GM23338 (cell line): Measurements from ENCODE around the gene SLC2A4RG. TPM values are rescaled to one million over a fixed set of nuclear protein-coding genes. Genes with fewer than 3 reads are reported as not detected.

Experiments used
- ATAC-seq: fragments of 200-7000 bp; cut with Tn5 transposase; 3 replicates; pipeline ENCODE4 v1.9.1; 2020
- DNase-seq: peaks from one replicate; pipeline ENCODE4 v3.0.0-alpha.2; 2015; ENCODE audit warnings: low spot score
- H2AFZ ChIP-seq: fragments of 200-600 bp; sonication (generic); 2 replicates; pipeline ENCODE4 v1.8.0; 2016; ENCODE audit warnings: antibody characterized with exemption, mild to moderate bottlenecking, moderate library complexity
- H3F3A ChIP-seq: fragments of 200-600 bp; sonication (generic); replicated peaks from 2 replicates; pipeline ENCODE4 v1.8.0; 2017; ENCODE audit warnings: antibody characterized with exemption, mixed run types, low read depth
- H3K27ac ChIP-seq: fragments of 200-600 bp; sonication (generic); 2 replicates; pipeline ENCODE4 v1.6.1; 2016; ENCODE audit warnings: low read depth
- H3K27me3 ChIP-seq: fragments of 200-600 bp; sonication (generic); 2 replicates; pipeline ENCODE4 v1.8.0; 2016; ENCODE audit warnings: mild to moderate bottlenecking, mixed run types, moderate library complexity; ENCODE audit not compliant: insufficient read depth
- H3K36me3 ChIP-seq: fragments of 200-600 bp; sonication (generic); 2 replicates; pipeline ENCODE4 v1.8.0; 2016; ENCODE audit warnings: mild to moderate bottlenecking; ENCODE audit not compliant: insufficient read depth
- H3K4me1 ChIP-seq: fragments of 200-600 bp; sonication (generic); 2 replicates; pipeline ENCODE4 v1.8.0; 2016; ENCODE audit warnings: mild to moderate bottlenecking, moderate library complexity; ENCODE audit not compliant: insufficient read depth
- H3K4me2 ChIP-seq: fragments of 200-600 bp; sonication (generic); 2 replicates; pipeline ENCODE4 v1.7.1; 2017; ENCODE audit warnings: mixed run types
- H3K4me3 ChIP-seq: fragments of 200-600 bp; sonication (generic); 2 replicates; pipeline ENCODE4 v1.6.1; 2016; ENCODE audit warnings: mixed run types
- H3K79me2 ChIP-seq: fragments of 200-600 bp; sonication (generic); replicated peaks from 2 replicates; pipeline ENCODE4 v1.8.0; 2017; ENCODE audit warnings: mild to moderate bottlenecking; ENCODE audit not compliant: insufficient read depth
- H3K9me2 ChIP-seq: fragments of 200-600 bp; sonication (generic); 2 replicates; pipeline ENCODE4 v1.8.0; 2017; ENCODE audit not compliant: insufficient read depth
- H4K20me1 ChIP-seq: fragments of 200-600 bp; sonication (generic); replicated peaks from 2 replicates; pipeline ENCODE4 v1.8.0; 2017; ENCODE audit warnings: mild to moderate bottlenecking; ENCODE audit not compliant: insufficient read depth
- H3K27ac Mint-ChIP-seq: 2 replicates; pipeline ENCODE4 v1.8.0; 2020; ENCODE audit warnings: inconsistent platforms, mild to moderate bottlenecking, moderate library complexity, mixed read lengths
- H3K27me3 Mint-ChIP-seq: 3 replicates; pipeline ENCODE4 v1.8.0; 2022; ENCODE audit warnings: low read depth, mild to moderate bottlenecking, moderate library complexity, mixed read lengths, inconsistent platforms; ENCODE audit not compliant: insufficient read depth, poor library complexity
- H3K36me3 Mint-ChIP-seq: 3 replicates; pipeline ENCODE4 v1.8.0; 2021; ENCODE audit warnings: low read depth, mild to moderate bottlenecking, inconsistent platforms, moderate library complexity, mixed read lengths
- H3K4me1 Mint-ChIP-seq: 3 replicates; pipeline ENCODE4 v1.8.0; 2020; ENCODE audit warnings: mild to moderate bottlenecking, inconsistent platforms, mixed read lengths
- H3K4me3 Mint-ChIP-seq: 3 replicates; pipeline ENCODE4 v1.8.0; 2021; ENCODE audit warnings: moderate library complexity, mild to moderate bottlenecking, inconsistent platforms, mixed read lengths
- H3K9me3 Mint-ChIP-seq: 3 replicates; pipeline ENCODE4 v1.8.0; 2020; ENCODE audit warnings: moderate library complexity, mild to moderate bottlenecking, inconsistent platforms, mixed read lengths
- CREB1 ChIP-seq: fragments of 250-450 bp; sonication (Bioruptor Pico); IDR thresholded peaks from 2 replicates; pipeline ENCODE4 v1.5.0; 2020; ENCODE audit warnings: low read depth, mild to moderate bottlenecking, moderate library complexity
- EZH2 ChIP-seq: fragments of 200-600 bp; sonication (generic); IDR thresholded peaks from one replicate; pipeline ENCODE4 v1.8.0; 2017; ENCODE audit warnings: antibody characterized with exemption, mild to moderate bottlenecking, low read depth; ENCODE audit not compliant: unreplicated experiment
- EZH2phosphoT487 ChIP-seq: fragments of 200-600 bp; sonication (generic); IDR thresholded peaks from one replicate; pipeline ENCODE4 v1.8.1; 2018; ENCODE audit warnings: antibody characterized with exemption; ENCODE audit not compliant: unreplicated experiment
- JUNB ChIP-seq: IDR thresholded peaks from one replicate; pipeline ENCODE4 v1.6.1; 2016; ENCODE audit warnings: antibody characterized with exemption; ENCODE audit not compliant: unreplicated experiment
- NANOG ChIP-seq: IDR thresholded peaks from 2 replicates; pipeline ENCODE4 v1.6.1; 2016; ENCODE audit warnings: antibody characterized with exemption, borderline replicate concordance
- STAT1 ChIP-seq: IDR thresholded peaks from one replicate; pipeline ENCODE4 v1.6.1; 2016; ENCODE audit warnings: antibody characterized with exemption; ENCODE audit not compliant: unreplicated experiment
- ZNF114 ChIP-seq: fragments of 250-450 bp; sonication (Bioruptor Pico); IDR thresholded peaks from 2 replicates; pipeline ENCODE4 v1.5.0; 2020; ENCODE audit warnings: mild to moderate bottlenecking, moderate library complexity
- ZNF331 ChIP-seq: fragments of 250-450 bp; sonication (Bioruptor Pico); IDR thresholded peaks from 2 replicates; pipeline ENCODE4 v1.5.0; 2020; ENCODE audit warnings: low read depth, mild to moderate bottlenecking, moderate library complexity
- ZNF462 ChIP-seq: fragments of 250-450 bp; sonication (Bioruptor Pico); IDR thresholded peaks from 2 replicates; pipeline ENCODE4 v1.5.0; 2020; ENCODE audit warnings: mild to moderate bottlenecking, moderate library complexity
- polyA plus RNA-seq: library from polyadenylated mRNA; unstranded; fragments of >200 nt; fragmentation: Nextera tagmentation; extraction: Ambion mirVana; gene quantifications from 2 replicates; pipeline ENCODE4 v1.2.1, GENCODE V29; 2016
- total RNA-seq: library from RNA; depleted of rRNA; stranded (reverse); fragments of >200 nt; shearing (Covaris generic); gene quantifications from 2 replicates; pipeline ENCODE4 v1.2.3, GENCODE V29; 2014
- TF ChIP-seq, protein P1 (sequence below), 2 experiments: fragments of 200-600 bp in 1 of 2; sonication (generic) in 1 of 2; conservative IDR thresholded peaks; 2 replicates each; pipeline versions ENCODE4 v1.5.1 to v1.6.1; 2016 to 2017; ENCODE audit warnings: antibody characterized with exemption in 2 of 2, low read depth in 2 of 2, mild to moderate bottlenecking in 2 of 2, moderate library complexity in 1 of 2
- TF ChIP-seq, protein P2 (sequence below): IDR thresholded peaks from 2 replicates; pipeline ENCODE4 v1.6.1; 2016; ENCODE audit warnings: antibody characterized with exemption

The SLC2A4RG gene
- total and polyA plus RNA-seq, 2 experiments from 2014 or later: 22.8 to 42.0 TPM

GRCh38 chr20:63734946-63735858 lies 4.4 kb upstream of the SLC2A4RG start:
- Histone ChIP-seq H3K4me1 (no peaks in the 10 kb centered on the region; the same call in 1 of the 2 replicates), H3K27me3 (peaks cover 6% of the 10 kb centered on the region), H2AFZ (no peak overlapping the region), H3K4me3 (no peak overlapping the region), H4K20me1 (no peaks in the 10 kb centered on the region), H3K9me2 (0 out of 2 replicates have a peak, but pooled peaks cover 5% of the 10 kb centered on the region), H3K4me2 (no peak overlapping the region), H3K36me3 (no peaks in the 10 kb centered on the region), H3K27ac (no peak overlapping the region), H3F3A (peaks cover 12% of the 10 kb centered on the region), H3K79me2 (no peaks in the 10 kb centered on the region)
- no peaks in the 10 kb centered on the region for H3K4me1 Mint-ChIP-seq
- no peaks in the 10 kb centered on the region; the same call in 2 of the 3 replicates for H3K9me3 Mint-ChIP-seq
- no peak for ATAC-seq
- H3K4me3 Mint-ChIP-seq: no peak overlapping the region
- peaks cover 14% of the 10 kb centered on the region for H3K27me3 Mint-ChIP-seq
- peaks cover 10% of the 10 kb centered on the region for H3K36me3 Mint-ChIP-seq
- DNase-seq: no peak
- H3K27ac Mint-ChIP-seq: no peak overlapping the region
- TF ChIP-seq NANOG (no peak), ZNF462 (CRISPR knock-in tag) (no peak), CREB1 (CRISPR knock-in tag) (no peak), STAT1 (no peak), EZH2phosphoT487 (no peak), ZNF331 (CRISPR knock-in tag) (no peak), ZNF114 (CRISPR knock-in tag) (no peak), JUNB (no peak), EZH2 (no peak)
- TF ChIP-seq, protein P1, sequence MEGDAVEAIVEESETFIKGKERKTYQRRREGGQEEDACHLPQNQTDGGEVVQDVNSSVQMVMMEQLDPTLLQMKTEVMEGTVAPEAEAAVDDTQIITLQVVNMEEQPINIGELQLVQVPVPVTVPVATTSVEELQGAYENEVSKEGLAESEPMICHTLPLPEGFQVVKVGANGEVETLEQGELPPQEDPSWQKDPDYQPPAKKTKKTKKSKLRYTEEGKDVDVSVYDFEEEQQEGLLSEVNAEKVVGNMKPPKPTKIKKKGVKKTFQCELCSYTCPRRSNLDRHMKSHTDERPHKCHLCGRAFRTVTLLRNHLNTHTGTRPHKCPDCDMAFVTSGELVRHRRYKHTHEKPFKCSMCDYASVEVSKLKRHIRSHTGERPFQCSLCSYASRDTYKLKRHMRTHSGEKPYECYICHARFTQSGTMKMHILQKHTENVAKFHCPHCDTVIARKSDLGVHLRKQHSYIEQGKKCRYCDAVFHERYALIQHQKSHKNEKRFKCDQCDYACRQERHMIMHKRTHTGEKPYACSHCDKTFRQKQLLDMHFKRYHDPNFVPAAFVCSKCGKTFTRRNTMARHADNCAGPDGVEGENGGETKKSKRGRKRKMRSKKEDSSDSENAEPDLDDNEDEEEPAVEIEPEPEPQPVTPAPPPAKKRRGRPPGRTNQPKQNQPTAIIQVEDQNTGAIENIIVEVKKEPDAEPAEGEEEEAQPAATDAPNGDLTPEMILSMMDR (conservative IDR thresholded peaks at IDR 0.05; ENCODE audit: low read depth in 2 of 2): no peak
- TF ChIP-seq, protein P2, sequence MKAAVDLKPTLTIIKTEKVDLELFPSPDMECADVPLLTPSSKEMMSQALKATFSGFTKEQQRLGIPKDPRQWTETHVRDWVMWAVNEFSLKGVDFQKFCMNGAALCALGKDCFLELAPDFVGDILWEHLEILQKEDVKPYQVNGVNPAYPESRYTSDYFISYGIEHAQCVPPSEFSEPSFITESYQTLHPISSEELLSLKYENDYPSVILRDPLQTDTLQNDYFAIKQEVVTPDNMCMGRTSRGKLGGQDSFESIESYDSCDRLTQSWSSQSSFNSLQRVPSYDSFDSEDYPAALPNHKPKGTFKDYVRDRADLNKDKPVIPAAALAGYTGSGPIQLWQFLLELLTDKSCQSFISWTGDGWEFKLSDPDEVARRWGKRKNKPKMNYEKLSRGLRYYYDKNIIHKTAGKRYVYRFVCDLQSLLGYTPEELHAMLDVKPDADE: no peak
